H1 (cell line): Measurements from ENCODE around the gene SLC35F3. TPM values are rescaled to one million over a fixed set of nuclear protein-coding genes. Genes with fewer than 3 reads are reported as not detected.

Experiments
- CEBPB ChIP-seq: IDR thresholded peaks from 2 replicates; pipeline ENCODE4 v1.6.1; 2012; ENCODE audit warnings: low read depth, low read length
- CTCF ChIP-seq, 3 experiments: IDR thresholded peaks; 1 replicate in 2 of 3; 2 replicates in 1 of 3; pipeline versions ENCODE4 v1.5.1 to v1.6.1; 2011; ENCODE audit warnings: low read length in 3 of 3, mild to moderate bottlenecking in 3 of 3, inconsistent platforms in 2 of 3, low read depth in 1 of 3, moderate library complexity in 1 of 3; ENCODE audit not compliant: insufficient read depth in 1 of 3; ENCODE audit errors: control extremely low read depth in 1 of 3
- polyA plus RNA-seq, 7 experiments: library from polyadenylated mRNA; depleted of rRNA in 3 of 7; stranded (reverse) in 5 of 7; unstranded in 2 of 7; fragments of >200 nt in 5 of 7; fragments of 200-250 nt in 2 of 7; gene quantifications; 1 replicate in 5 of 7; 2 replicates in 1 of 7; 4 replicates in 1 of 7; pipeline versions ENCODE4 v1.2.1 to v1.2.3, GENCODE V29; 2011 to 2013; ENCODE audit warnings: missing spikeins in 2 of 7, mixed read lengths in 2 of 7
- total RNA-seq: library from RNA; stranded (reverse); fragmentation: NEBNext Ultra II Directional; extraction: Animal tissue kit (Norgen Biotek cat#: 25700); gene quantifications from 2 replicates; pipeline ENCODE4 v1.2.1, GENCODE V29; 2021

SLC35F3 gene
- total and polyA plus RNA-seq, 2 of the 8 experiments (the other 6 are each of a cell fraction or from before 2014, with no cell fraction given): 0.78 to 1.2 TPM

- no peak for TF ChIP-seq CEBPB
- TF ChIP-seq CTCF (IDR thresholded peaks at IDR 0.05; ENCODE audit: control extremely low read depth in 1 of 3, insufficient read depth in 1 of 3, low read depth in 1 of 3, low read length in 3 of 3): no peak
Measured at GRCh38 chr1:233944601-233945000, 40.1 kb downstream of the SLC35F3 start (continued).
